Endothelial cell of umbilical vein (primary cell): ENCODE data around the gene BTBD2. TPM values are rescaled to one million over a fixed set of nuclear protein-coding genes. Genes with fewer than 3 reads are reported as not detected.

ENCODE experiments used
- BruUV-seq: library from RNA; stranded (reverse); fragments of 400-500 nt; replicated peaks from 2 replicates; lab custom pipeline; 2021; lab: Mats Ljungman, UMichigan
- CTCF ChIA-PET: fragments of 300-600, 350-600 bp; sonication (Branson Sonifier 250); formaldehyde crosslinking; loops from one replicate; lab custom pipeline; 2021; ENCODE audit warnings: antibody characterized with exemption, inconsistent platforms; lab: Charles Lee
- POLR2A ChIA-PET: fragments of 300-600, 350-600 bp; sonication (Branson Sonifier 250); formaldehyde crosslinking; loops from one replicate; lab custom pipeline; 2021; ENCODE audit warnings: antibody characterized with exemption, inconsistent platforms; lab: Charles Lee
- DNase-seq: peaks from one replicate; pipeline ENCODE4 v3.0.0-alpha.2; 2011; ENCODE audit warnings: low read depth, low spot score
- FAIRE-seq: peaks from 2 replicates; lab custom pipeline; 2011; peaks lifted over from hg19 to GRCh38; lab: Jason Lieb, UNC
- H2AFZ ChIP-seq: 2 replicates; pipeline ENCODE4 v1.6.0; 2012; ENCODE audit warnings: low read depth, low read length, control low read depth, inconsistent platforms
- H3K27ac ChIP-seq: 2 replicates; pipeline ENCODE4 v1.5.1; 2011; ENCODE audit warnings: low read depth, mild to moderate bottlenecking, control low read depth, low read length, moderate library complexity; ENCODE audit not compliant: insufficient read depth
- H3K27me3 ChIP-seq, 2 experiments: 2 replicates each; pipeline versions ENCODE4 v1.6.0 to v1.6.1; 2011; ENCODE audit warnings: low read length in 2 of 2, mixed read lengths in 1 of 2; ENCODE audit not compliant: control insufficient read depth in 2 of 2, insufficient read depth in 2 of 2
- H3K36me3 ChIP-seq, 2 experiments: 2 replicates in 1 of 2; 3 replicates in 1 of 2; pipeline ENCODE4 v1.5.1; 2011; ENCODE audit warnings: low read length in 2 of 2, mild to moderate bottlenecking in 1 of 2, moderate library complexity in 1 of 2; ENCODE audit not compliant: control insufficient read depth in 2 of 2, insufficient read depth in 2 of 2; ENCODE audit errors: extremely low read depth in 1 of 2
- H3K4me1 ChIP-seq: 3 replicates; pipeline ENCODE4 v1.5.1; 2011; ENCODE audit warnings: mild to moderate bottlenecking, low read length; ENCODE audit not compliant: control insufficient read depth, insufficient read depth; ENCODE audit errors: extremely low read depth
- H3K4me2 ChIP-seq: 2 replicates; pipeline ENCODE4 v1.6.1; 2011; ENCODE audit warnings: low read length, control low read depth, mixed read lengths; ENCODE audit not compliant: insufficient read depth
- H3K4me3 ChIP-seq, 3 experiments: fragments of 200-600 bp in 1 of 3; sonication (generic), shearing (Covaris generic) in 1 of 3; replicated peaks in 1 of 3; 2 replicates each; pipeline ENCODE4 v1.5.1; 2011 to 2016; ENCODE audit warnings: control low read depth in 3 of 3, low read length in 3 of 3, mild to moderate bottlenecking in 2 of 3, inconsistent platforms in 1 of 3, low read depth in 1 of 3, moderate library complexity in 1 of 3; ENCODE audit not compliant: insufficient read depth in 1 of 3
- H3K79me2 ChIP-seq: 2 replicates; pipeline ENCODE4 v1.6.0; 2012; ENCODE audit warnings: low read length, inconsistent platforms; ENCODE audit not compliant: control insufficient read depth, insufficient read depth
- H3K9ac ChIP-seq: replicated peaks from 2 replicates; pipeline ENCODE3; 2011; ENCODE audit warnings: low read length, control low read depth; ENCODE audit not compliant: insufficient read depth; ENCODE audit errors: extremely low read depth
- H3K9me1 ChIP-seq: replicated peaks from 3 replicates; pipeline ENCODE4 v1.6.0; 2011; ENCODE audit warnings: mild to moderate bottlenecking, low read length; ENCODE audit not compliant: control insufficient read depth, insufficient read depth; ENCODE audit errors: extremely low read depth
- H3K9me3 ChIP-seq: replicated peaks from 2 replicates; pipeline ENCODE4 v1.5.1; 2012; ENCODE audit warnings: low read length, inconsistent platforms; ENCODE audit not compliant: control insufficient read depth, insufficient read depth
- H4K20me1 ChIP-seq: replicated peaks from 2 replicates; pipeline ENCODE3; 2011; ENCODE audit warnings: mild to moderate bottlenecking, low read length; ENCODE audit not compliant: control insufficient read depth, insufficient read depth; ENCODE audit errors: extremely low read depth
- CTCF ChIP-seq, 2 donors: IDR thresholded peaks; 1 replicate in 1 of 2; 2 replicates in 1 of 2; pipeline ENCODE4 v1.5.1; 2011; ENCODE audit warnings: low read length in 2 of 2, mild to moderate bottlenecking in 2 of 2, moderate library complexity in 2 of 2, control low read depth in 1 of 2, inconsistent platforms in 1 of 2, low read depth in 1 of 2; ENCODE audit not compliant: insufficient read depth in 1 of 2; ENCODE audit errors: extremely low read depth in 1 of 2
- EZH2 ChIP-seq: IDR thresholded peaks from 2 replicates; pipeline ENCODE4 v1.6.1; 2012; ENCODE audit warnings: borderline replicate concordance, low read depth, mild to moderate bottlenecking, moderate library complexity, low read length, inconsistent platforms; ENCODE audit not compliant: severe bottlenecking
- FOS ChIP-seq: IDR thresholded peaks from 2 replicates; pipeline ENCODE4 v1.6.1; 2011; ENCODE audit warnings: mild to moderate bottlenecking, low read length, moderate library complexity, borderline replicate concordance; ENCODE audit not compliant: insufficient read depth
- GATA2 ChIP-seq: IDR thresholded peaks from 2 replicates; pipeline ENCODE4 v1.7.0; 2011; ENCODE audit warnings: low read depth, mild to moderate bottlenecking, moderate library complexity, mixed read lengths, low read length; ENCODE audit not compliant: insufficient read length, insufficient read depth
- JUN ChIP-seq: IDR thresholded peaks from 2 replicates; pipeline ENCODE4 v1.6.1; 2011; ENCODE audit warnings: borderline replicate concordance, low read depth; ENCODE audit not compliant: insufficient read length, insufficient read depth
- MYC ChIP-seq: IDR thresholded peaks from one replicate; pipeline ENCODE4 v1.6.1; 2011; ENCODE audit warnings: mild to moderate bottlenecking, low read depth, low read length
- POLR2A ChIP-seq: IDR thresholded peaks from 2 replicates; pipeline ENCODE4 v1.6.1; 2012; ENCODE audit warnings: low read depth, mild to moderate bottlenecking, control low read depth, low read length
- POLR2AphosphoS5 ChIP-seq: IDR thresholded peaks from 2 replicates; pipeline ENCODE4 v1.6.1; 2012; ENCODE audit warnings: low read depth, mild to moderate bottlenecking, control low read depth, low read length, moderate library complexity; ENCODE audit not compliant: insufficient read depth
- dilution Hi-C: fragments of 300-500 bp; cut with MboI; formaldehyde crosslinking; loops from one replicate; pipeline ENCODE4 v1.15.0; 2019; ENCODE audit warnings: low sequenced_read_pairs; ENCODE audit not compliant: extremely low pct_ligation_motif_present
- intact Hi-C: fragments of 100-400 bp; cut with micrococcal nuclease; formaldehyde crosslinking; loops from one replicate; pipeline ENCODE4 v1.10.0; 2022
- polyA plus RNA-seq, 4 experiments: library from polyadenylated mRNA; depleted of rRNA in 3 of 4; stranded (reverse) in 3 of 4; unstranded in 1 of 4; fragments of >200 nt; gene quantifications; 2 replicates each; pipeline versions ENCODE4 v1.2.1 to v1.2.3, GENCODE V29; 2011 to 2012; ENCODE audit warnings: missing spikeins in 1 of 4
- total RNA-seq: library from RNA; stranded (reverse); gene quantifications from 2 replicates; pipeline ENCODE4 v1.2.3, GENCODE V29; 2021
- TF ChIP-seq, protein P1 (sequence below): IDR thresholded peaks from 2 replicates; pipeline ENCODE4 v1.6.1; 2011; ENCODE audit not compliant: insufficient read depth, insufficient read length

Gene BTBD2
- total and polyA plus RNA-seq, 2 donors (not counting 3 experiments of a cell fraction or from before 2014, with no cell fraction given), result 59.2 to 78.2 TPM

GRCh38 chr19:1957562-1958248 is 57.8 kb downstream of the BTBD2 start:
- intact Hi-C loops (no loop called here), dilution Hi-C loops (no loop called here)
- DNase-seq (no peak), FAIRE-seq (no peak)
- no peaks in the 10 kb centered on the region for H3K27me3 ChIP-seq
- no peaks in the 10 kb centered on the region for H4K20me1 ChIP-seq
- POLR2A ChIA-PET, result no interaction called here
- CTCF ChIA-PET, result interaction anchor here (1.6 kb wide), 1 partner anchor 28 kb away, joined by 4 read pairs; no protein-coding TSS in a partner anchor
- H3K9me1 ChIP-seq, result no peaks in the 10 kb centered on the region
- H3K36me3 ChIP-seq, result peaks cover 0 to 11% of the 10 kb centered on the region in 2 experiments
- H3K4me1 ChIP-seq, result no peaks in the 10 kb centered on the region
- H3K27ac ChIP-seq, result no peak overlapping the region
- no peak overlapping the region for H3K4me3 ChIP-seq
- BruUV-seq, result no TSS peak
- H3K4me2 ChIP-seq, result no peak overlapping the region
- TF ChIP-seq POLR2AphosphoS5 (no peak), FOS (no peak), EZH2 (no peak), POLR2A (no peak), MYC (no peak), GATA2 (no peak), JUN (no peak), CTCF (IDR thresholded peaks at IDR 0.05; ENCODE audit: extremely low read depth in 1 of 2, insufficient read depth in 1 of 2, low read depth in 1 of 2, low read length in 2 of 2) (no peak)
- TF ChIP-seq, protein P1, sequence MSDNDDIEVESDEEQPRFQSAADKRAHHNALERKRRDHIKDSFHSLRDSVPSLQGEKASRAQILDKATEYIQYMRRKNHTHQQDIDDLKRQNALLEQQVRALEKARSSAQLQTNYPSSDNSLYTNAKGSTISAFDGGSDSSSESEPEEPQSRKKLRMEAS, result no peak
- H3K9me3 ChIP-seq, result no peaks in the 10 kb centered on the region
- peaks cover 63% of the 10 kb centered on the region for H3K79me2 ChIP-seq
- H2AFZ ChIP-seq, result no peak overlapping the region
- no peak overlapping the region for H3K9ac ChIP-seq
